ENCODE results near the gene AEBP1. TPM values are rescaled to one million over a fixed set of nuclear protein-coding genes. Genes with fewer than 3 reads are reported as not detected.

Gene AEBP1
- total RNA-seq, 1 experiment from 2014 or later: 0.54 TPM

- H3K27me3 ChIP-seq (replicated peaks; ENCODE audit: control insufficient read depth, insufficient read depth, low read length): no peaks in the 10 kb centered on the region
- no peaks in the 10 kb centered on the region for H3K4me1 ChIP-seq
- POLR2A ChIA-PET: no interaction called here
- no peak overlapping the region for H3K4me3 ChIP-seq (ENCODE audit: low read depth, low read length)
- H3K36me3 Mint-ChIP-seq (ENCODE audit: insufficient read depth, unreplicated experiment): peaks cover 6% of the 10 kb centered on the region
- no peaks in the 10 kb centered on the region for H3K27me3 Mint-ChIP-seq (ENCODE audit: insufficient read depth, unreplicated experiment)
- H3K27ac Mint-ChIP-seq (ENCODE audit: unreplicated experiment): no peak overlapping the region
- no peak for TF ChIP-seq CTCF (IDR thresholded peaks at IDR 0.05; ENCODE audit: insufficient read depth in 1 of 2, low read depth in 1 of 2, low read length in 1 of 2, severe bottlenecking in 1 of 2, unreplicated experiment in 1 of 2)
- DNase-seq: no peak
- no peaks in the 10 kb centered on the region for H3K36me3 ChIP-seq (ENCODE audit: control insufficient read depth, insufficient read depth, low read length)
- H3K4me1 Mint-ChIP-seq (ENCODE audit: low read depth, unreplicated experiment): no peaks in the 10 kb centered on the region
- no TSS peak for BruUV-seq (replicated peaks)
- CTCF ChIA-PET: no interaction called here
- no peaks in the 10 kb centered on the region for H3K9me3 Mint-ChIP-seq (ENCODE audit: unreplicated experiment)
- intact Hi-C loops (cut with micrococcal nuclease; ENCODE audit: unreplicated experiment): no loop called here
- no peaks in the 10 kb centered on the region for H3K9me3 ChIP-seq
- H3K4me3 Mint-ChIP-seq (ENCODE audit: unreplicated experiment): no peak overlapping the region
These were observed 17.5 kb upstream of the AEBP1 start for GRCh38 chr7:44086627-44087026.

- Mint-ChIP-seq H3K27ac (ENCODE audit: unreplicated experiment) (no peak overlapping the region), H3K36me3 (ENCODE audit: insufficient read depth, unreplicated experiment) (no peaks in the 10 kb centered on the region), H3K4me1 (ENCODE audit: low read depth, unreplicated experiment) (no peaks in the 10 kb centered on the region), H3K9me3 (ENCODE audit: unreplicated experiment) (no peaks in the 10 kb centered on the region), H3K4me3 (ENCODE audit: unreplicated experiment) (no peak overlapping the region), H3K27me3 (ENCODE audit: insufficient read depth, unreplicated experiment) (no peaks in the 10 kb centered on the region)
- intact Hi-C loops (cut with micrococcal nuclease; ENCODE audit: unreplicated experiment): no loop called here
- H3K36me3 ChIP-seq (ENCODE audit: control insufficient read depth, insufficient read depth, low read length): no peaks in the 10 kb centered on the region
- no peak overlapping the region for H3K4me3 ChIP-seq (ENCODE audit: low read depth, low read length)
- H3K9me3 ChIP-seq: no peaks in the 10 kb centered on the region
- no TSS peak for BruUV-seq (replicated peaks)
- no peaks in the 10 kb centered on the region for H3K4me1 ChIP-seq
- ChIA-PET POLR2A (no interaction called here), CTCF (no interaction called here)
- H3K27me3 ChIP-seq (replicated peaks; ENCODE audit: control insufficient read depth, insufficient read depth, low read length): no peaks in the 10 kb centered on the region
- no peak for TF ChIP-seq CTCF (IDR thresholded peaks at IDR 0.05; ENCODE audit: insufficient read depth in 1 of 2, low read depth in 1 of 2, low read length in 1 of 2, severe bottlenecking in 1 of 2, unreplicated experiment in 1 of 2)
- no peak for DNase-seq
These were observed 16.0 kb upstream of the AEBP1 start for GRCh38 chr7:44087911-44088838.

DNA sequence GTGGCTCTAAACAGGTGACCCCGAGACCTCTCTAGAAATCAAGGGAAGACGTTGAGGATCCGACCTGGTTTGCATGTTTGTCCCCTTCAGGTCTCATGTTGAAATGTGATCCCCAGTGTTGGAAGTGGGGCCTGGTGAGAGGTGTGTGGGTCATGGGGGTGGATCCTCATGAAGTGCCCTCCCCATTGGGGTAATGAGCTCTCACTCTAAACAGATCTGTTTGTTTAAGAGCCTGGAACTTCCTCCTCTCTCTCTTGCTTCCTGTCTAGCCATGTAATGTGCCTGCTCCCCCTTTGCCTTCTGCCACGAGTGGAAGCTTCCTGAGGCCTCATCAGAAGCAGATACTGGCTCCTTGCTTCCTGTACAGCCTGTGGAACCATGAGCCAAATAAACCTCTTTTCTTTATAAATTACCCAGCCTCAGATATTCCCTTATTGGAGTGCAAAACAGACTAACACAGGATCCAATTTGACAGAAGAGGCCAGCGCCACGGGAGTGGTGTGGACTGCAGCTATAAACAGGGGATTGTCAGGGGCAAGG, 11.0 kb upstream of the AEBP1 start:
- no peak for DNase-seq
- no peak for TF ChIP-seq CTCF (IDR thresholded peaks at IDR 0.05; ENCODE audit: insufficient read depth in 1 of 2, low read depth in 1 of 2, low read length in 1 of 2, severe bottlenecking in 1 of 2, unreplicated experiment in 1 of 2)
- Mint-ChIP-seq H3K9me3 (ENCODE audit: unreplicated experiment) (no peaks in the 10 kb centered on the region), H3K4me1 (ENCODE audit: low read depth, unreplicated experiment) (peaks cover 7% of the 10 kb centered on the region), H3K27me3 (ENCODE audit: insufficient read depth, unreplicated experiment) (no peaks in the 10 kb centered on the region), H3K27ac (ENCODE audit: unreplicated experiment) (no peak overlapping the region), H3K36me3 (ENCODE audit: insufficient read depth, unreplicated experiment) (no peaks in the 10 kb centered on the region), H3K4me3 (ENCODE audit: unreplicated experiment) (no peak overlapping the region)
- H3K4me3 ChIP-seq (ENCODE audit: low read depth, low read length): no peak overlapping the region
- H3K9me3 ChIP-seq: no peaks in the 10 kb centered on the region
- no TSS peak for BruUV-seq (replicated peaks)
- ChIA-PET POLR2A (no interaction called here), CTCF (no interaction called here)
- H3K4me1 ChIP-seq: no peaks in the 10 kb centered on the region
- intact Hi-C loops (cut with micrococcal nuclease; ENCODE audit: unreplicated experiment): no loop called here
- H3K36me3 ChIP-seq (ENCODE audit: control insufficient read depth, insufficient read depth, low read length): no peaks in the 10 kb centered on the region
- no peaks in the 10 kb centered on the region for H3K27me3 ChIP-seq (replicated peaks; ENCODE audit: control insufficient read depth, insufficient read depth, low read length)

Data from Caco-2 (cell line).